NCI-H460 (cell line): ENCODE measurements around the gene MT1X. TPM values are rescaled to one million over a fixed set of nuclear protein-coding genes. Genes with fewer than 3 reads are reported as not detected.
"Not testable (repeated sequence)": the region's sequence is repeated elsewhere in the genome, so short reads cannot be mapped to it uniquely, and the experiment has no call there.

Source experiments
- DNase-seq: peaks from one replicate; pipeline ENCODE4 v3.0.0-alpha.2; 2016; ENCODE audit warnings: low read depth; ENCODE audit errors: extremely low read depth
- total RNA-seq: library from RNA; depleted of rRNA; stranded (reverse); fragments of >200 nt; shearing (Covaris generic); gene quantifications from 2 replicates; pipeline ENCODE4 v1.2.3, GENCODE V29; 2014

MT1X gene
- total RNA-seq, 1 experiment from 2014 or later: 5.6 TPM

DNA sequence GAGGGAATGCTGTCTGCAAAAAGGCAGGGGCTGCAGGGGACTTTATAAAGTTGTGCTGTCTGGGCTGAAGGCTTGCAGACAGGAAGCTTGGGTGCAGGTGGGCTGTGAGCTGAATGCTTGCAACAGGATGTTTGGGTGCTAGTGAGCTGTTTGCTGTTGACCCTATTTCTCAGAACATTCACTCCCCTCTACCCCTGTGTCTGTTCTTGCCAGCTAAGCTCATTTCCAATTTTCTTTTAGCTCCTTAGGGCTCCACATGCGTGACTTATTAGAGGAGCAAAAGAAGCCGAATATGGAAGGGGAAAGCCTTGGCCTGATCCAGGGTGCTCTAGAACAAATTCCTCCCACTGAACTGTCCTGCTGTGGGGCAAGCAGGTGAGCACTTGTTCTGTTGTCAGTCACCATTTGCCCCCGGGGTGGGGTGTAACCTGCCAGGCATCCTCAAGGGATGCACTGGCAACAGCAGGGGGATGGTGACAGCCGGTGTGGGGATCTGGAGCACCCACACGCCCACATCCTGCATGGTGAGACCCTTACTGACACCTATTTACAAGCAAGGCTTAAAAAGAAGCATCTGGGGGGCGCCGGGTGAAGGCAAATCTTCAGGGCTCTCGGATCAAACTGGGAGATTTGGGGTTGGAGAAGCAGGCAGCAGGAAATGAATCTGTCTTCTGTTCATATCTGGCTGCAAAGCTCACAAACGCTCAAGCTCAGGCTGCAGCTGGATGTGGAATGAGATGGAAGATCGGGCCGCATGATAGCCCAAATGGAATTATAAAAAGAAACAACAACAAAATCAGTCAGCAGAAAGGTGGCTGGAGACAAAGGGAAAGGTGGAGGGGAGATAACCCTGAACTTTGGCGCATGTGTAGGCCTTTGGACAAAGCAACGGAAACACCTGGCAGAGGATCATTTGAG, 26.5 kb downstream of the MT1X start:
- no peak for DNase-seq

GRCh38 chr16:56709443-56710040, 27.3 kb downstream of the MT1X start:
- DNase-seq: no peak

DNA sequence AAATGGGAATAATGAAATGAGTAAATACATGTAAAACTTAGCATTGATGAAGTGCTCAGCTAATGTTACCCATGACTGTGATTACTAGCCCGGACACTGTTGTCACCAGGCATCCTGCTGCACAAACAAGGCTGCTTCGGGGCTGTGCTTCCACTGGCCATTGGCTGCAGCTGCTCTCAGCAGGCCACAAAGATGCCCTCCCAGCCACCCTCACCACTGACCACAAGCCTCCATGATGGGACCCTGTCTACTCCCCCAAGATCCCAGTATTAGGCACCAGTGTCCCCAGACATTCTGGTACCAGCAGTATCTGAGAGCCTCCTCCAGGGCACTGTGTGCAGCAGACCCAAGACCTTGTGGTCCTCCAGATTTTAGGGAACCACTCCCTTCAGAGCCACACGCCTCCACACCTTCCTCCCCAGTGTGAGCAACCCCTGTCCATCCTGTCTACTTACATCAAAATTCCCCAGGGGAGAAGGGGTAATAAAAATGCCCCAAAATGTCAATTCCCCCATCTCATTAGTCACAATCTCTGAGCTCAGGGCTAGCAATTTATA, 28.0 kb downstream of the MT1X start:
- DNase-seq: no peak

DNA sequence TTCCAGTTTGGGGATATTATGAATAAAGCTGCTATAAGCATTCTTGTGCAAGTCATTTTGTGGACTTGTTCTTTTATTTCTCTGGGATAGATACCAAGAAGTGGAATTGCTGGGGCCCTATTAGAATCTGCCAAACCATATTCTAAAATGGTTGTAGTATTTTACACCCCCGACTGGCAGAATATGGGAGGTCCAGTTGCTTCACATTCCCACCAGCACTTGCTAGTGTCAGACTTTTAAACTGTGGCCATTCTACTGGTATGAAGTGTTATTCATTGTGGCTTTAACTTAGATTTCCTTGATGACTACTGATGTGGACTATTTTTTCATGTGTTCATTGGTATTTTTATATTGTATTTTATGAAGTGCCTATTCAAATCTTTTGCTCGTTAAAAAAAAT, 29.6 kb downstream of the MT1X start:
- DNase-seq: no peak

GRCh38 chr16:56713794-56714193, 31.5 kb downstream of the MT1X start:
- DNase-seq: no peak

DNA sequence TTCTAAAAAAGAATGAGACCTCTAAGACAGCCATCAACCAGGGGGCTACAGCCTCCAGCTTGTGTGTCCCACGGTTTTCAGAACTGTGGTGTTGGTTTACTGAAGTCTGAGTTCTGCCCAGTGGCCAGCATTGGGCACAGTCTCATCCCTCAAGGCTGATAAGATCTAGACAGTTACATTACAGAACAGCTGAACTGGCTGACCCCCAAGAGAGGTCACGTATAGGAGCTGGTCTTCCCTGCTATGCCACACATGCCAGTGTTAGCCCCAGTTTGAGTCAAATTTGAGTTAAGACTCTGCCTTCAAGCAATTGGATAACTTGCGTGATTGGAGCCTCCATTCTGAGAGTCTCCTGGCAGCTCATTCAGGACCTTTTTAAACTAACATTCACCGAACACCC, 32.9 kb downstream of the MT1X start:
- no peak for DNase-seq

DNA sequence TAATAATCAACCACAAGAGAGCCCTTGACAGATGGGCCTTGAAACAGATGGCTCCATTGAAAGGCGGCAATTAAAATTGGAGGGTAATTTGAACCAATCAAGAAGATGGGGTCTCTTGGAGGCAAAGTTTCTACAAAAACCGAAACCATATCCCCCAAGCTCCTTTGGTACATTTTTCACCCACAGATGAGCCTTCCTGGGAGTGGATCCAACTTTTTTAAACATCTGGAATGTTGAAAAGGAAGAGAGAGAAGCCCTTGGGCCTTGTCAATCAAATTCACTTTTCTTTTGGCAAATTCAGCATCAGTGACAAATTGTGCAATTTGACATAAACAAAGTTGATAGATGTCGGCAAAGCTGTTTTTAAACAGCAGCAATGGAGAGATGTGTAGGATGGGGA, 34.5 kb downstream of the MT1X start:
- no peak for DNase-seq

DNA sequence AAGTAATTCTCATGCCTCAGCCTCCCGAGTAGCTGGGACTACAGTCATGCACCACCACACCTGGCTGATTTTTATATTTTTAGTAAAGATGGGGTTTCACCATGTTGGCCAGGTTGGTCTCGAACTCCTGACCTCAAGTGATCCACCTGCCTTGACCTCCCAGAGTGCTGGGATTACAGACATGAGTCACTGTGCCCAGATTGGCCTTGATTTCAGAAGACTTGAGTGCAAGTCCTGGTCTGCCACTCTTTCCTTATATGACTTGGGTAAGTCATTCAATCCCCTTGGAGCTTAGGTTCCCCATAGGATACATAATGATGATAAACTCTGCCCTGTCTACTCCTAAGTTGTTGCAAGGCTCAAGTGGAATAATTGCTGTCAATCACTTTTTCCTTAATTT, 35.3 kb downstream of the MT1X start:
- not testable (repeated sequence) for DNase-seq

GRCh38 chr16:56722200-56722842, 40.1 kb downstream of the MT1X start:
- no peak for DNase-seq

DNA sequence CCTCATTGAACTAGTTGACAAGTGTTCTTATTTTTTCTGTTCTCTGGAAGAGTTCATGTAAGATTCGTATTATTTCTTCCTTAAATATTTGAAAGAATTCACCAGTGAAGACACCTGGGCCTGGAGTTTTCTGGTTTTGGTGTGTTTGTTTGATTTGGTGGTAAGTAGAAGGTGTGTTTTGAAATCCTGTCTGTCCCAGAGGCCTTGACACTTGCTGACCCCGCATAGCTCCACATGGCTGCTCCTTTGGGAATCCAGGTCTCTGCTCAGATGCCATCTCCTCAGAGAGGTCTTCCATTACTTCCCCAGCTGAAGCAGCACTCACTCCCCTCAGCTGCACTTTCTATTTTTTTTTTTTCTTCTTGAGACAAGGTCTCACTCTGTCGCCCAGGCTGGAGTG, 41.9 kb downstream of the MT1X start:
- no peak for DNase-seq

DNA sequence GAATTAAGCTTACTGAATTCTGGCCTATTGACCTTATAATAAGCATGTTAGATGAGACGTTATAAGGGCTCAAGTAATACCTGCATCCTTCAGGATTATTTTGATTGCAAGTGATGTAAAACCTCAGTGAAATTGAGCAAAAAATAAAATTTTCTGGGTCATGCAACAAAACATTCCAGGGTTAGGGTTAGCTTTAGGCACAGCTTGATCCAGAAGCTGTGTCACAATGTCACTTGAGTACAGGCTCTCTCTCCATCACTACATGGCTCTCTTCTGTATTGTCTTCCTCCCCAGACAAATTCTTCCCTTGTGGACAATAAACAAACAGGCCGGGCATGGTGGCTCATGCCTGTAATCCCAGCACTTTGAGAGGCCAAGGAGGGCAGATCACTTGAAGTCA, 44.0 kb downstream of the MT1X start:
- DNase-seq: no peak

DNA sequence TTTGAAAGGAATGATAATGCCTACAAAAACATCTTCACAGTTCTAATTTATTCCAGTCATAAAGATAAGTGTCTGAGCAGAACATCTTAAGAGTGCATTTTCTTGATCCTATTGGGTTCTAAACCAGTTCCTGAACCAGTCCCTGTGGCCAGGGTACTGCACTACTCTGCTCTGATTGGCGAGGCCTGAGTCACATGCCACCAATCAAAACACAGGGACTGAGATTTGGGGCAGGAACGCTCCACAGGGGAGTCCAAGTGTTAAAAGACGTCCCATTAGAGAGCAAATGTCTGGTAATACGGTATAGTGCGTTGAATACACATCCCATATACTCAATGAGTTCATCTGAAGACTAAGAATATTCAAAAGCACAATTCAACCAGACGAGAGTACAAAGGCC, 44.7 kb downstream of the MT1X start:
- no peak for DNase-seq

DNA sequence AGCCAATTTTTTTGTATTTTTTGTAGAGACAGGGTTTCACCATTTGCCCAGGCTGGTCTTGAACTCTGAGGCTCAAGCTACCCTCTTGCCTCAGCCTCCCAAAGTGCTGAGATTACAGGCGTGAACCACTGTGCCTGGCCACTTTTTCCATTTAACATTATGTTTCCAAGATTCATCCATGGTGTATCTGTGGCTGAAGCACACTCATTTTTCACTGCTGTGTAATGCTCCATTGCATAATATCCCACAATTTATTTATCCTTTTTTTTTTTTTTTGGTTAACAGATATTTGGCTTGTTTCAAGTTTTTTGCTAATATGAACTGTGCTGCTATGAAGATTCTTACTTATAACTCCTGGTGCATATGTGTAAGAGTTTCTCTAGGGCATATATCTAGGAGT, 45.8 kb downstream of the MT1X start:
- no peak for DNase-seq

GRCh38 chr16:56728980-56729734, 46.9 kb downstream of the MT1X start:
- no peak for DNase-seq

DNA sequence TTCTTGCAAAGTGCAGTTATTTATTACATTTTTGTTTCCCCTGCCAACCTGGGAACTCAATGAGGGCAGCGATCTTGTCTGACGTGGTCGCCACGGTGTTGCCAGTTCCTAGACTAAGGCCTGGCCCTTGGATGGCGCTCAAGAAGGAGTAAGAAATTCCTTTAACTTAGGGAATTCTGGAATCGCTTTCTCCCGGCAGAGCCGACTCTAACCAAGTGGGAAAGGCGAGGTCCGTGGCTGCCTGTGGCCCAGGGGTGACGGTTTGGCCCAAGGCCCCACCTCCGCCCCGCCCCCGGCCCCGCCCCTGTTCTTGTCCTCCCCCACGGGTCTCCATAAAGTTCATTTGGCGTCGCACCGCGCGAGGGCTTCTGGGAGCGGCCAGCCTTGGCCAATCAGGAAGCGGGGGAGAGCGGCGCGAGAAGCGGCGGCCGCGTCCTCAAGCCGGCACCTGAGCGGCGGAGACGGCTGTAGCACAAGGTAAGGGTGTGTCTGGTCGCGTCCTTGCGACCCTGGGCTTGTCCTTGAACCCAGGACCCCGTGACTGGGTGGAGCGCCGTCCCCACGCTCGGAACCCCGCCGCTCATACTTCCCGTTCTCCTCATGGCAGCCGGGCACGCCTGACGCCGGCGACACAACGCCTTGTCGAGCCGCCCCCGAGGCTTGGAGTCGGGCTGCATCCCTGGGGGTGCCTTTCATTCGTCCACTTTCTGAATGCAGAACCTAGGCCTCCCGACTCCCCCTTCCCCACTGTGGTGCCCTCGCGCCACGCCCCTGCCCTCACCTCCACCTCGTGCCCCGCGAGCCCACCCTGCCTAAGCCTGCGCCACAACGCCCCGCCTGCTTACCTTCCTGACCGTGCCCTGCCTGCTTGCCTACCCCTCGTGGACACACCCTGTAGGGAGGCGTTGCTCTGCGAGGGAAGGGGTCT, 47.7 kb downstream of the MT1X start, which contains the start of gene NUP93:
Gene NUP93 (plus strand): TSS at position 395 of the 928 bp plus-strand sequence. CDS start 18,119 bp downstream, outside the sequence.
- peak; percentile 95 for DNase-seq

DNA sequence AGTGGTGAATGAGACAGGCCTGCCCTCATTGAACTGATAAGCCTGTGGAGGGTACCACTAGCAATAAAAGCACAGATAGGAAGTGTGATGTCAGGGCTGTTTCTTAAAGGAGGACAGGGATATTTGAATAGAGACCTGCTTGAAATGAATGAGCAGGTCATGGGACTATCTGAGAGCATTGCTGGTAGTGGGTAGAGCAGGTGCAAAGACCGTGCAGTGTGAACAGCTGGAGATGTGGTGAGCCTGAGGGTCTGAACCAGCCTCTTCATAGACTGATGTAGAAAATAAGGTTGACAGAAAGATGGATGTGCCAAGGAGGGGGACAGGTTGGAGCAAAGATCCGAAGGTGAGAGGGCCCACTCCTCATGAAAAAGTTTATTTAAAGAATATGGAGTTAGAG, 50.1 kb downstream of the MT1X start:
- DNase-seq: no peak

- no peak for DNase-seq
Observed at GRCh38 chr16:56732832-56733231, 50.6 kb downstream of the MT1X start.
